GM12878 (cell line): ENCODE measurements around the gene MAD1L1. TPM values are rescaled to one million over a fixed set of nuclear protein-coding genes. Genes with fewer than 3 reads are reported as not detected.

Source experiments
- ATAC-seq: fragments of 200-7000 bp; cut with Tn5 transposase; 3 replicates; pipeline ENCODE4 v1.9.1; 2020; ENCODE audit warnings: mild to moderate bottlenecking, moderate library complexity
- BruUV-seq: library from RNA; stranded (reverse); fragments of 400-500 nt; replicated peaks from 2 replicates; lab custom pipeline; 2021; lab: Mats Ljungman, UMichigan
- CTCF ChIA-PET: fragments of 300-600 bp; sonication (Branson Sonifier 250); formaldehyde crosslinking; extraction: SDS; loops from one replicate; lab custom pipeline; 2021; ENCODE audit warnings: inconsistent platforms; lab: Yijun Ruan, JAX
- POLR2A ChIA-PET: fragments of 350-600 bp; formaldehyde crosslinking; extraction: SDS; loops from one replicate; lab custom pipeline; 2021; ENCODE audit warnings: inconsistent platforms; lab: Charles Lee
- RAD21 ChIA-PET: fragments of 300-600 bp; sonication (Branson Sonifier 250); formaldehyde crosslinking; loops from one replicate; lab custom pipeline; 2023; ENCODE audit warnings: antibody characterized with exemption; ENCODE audit not compliant: unreplicated experiment; lab: Charles Lee
- SMC1A ChIA-PET: fragments of 300-600 bp; sonication (Branson Sonifier 250); formaldehyde crosslinking; loops from one replicate; lab custom pipeline; 2023; ENCODE audit not compliant: unreplicated experiment, uncharacterized antibody; lab: Charles Lee
- DNase-seq: peaks from one replicate; pipeline ENCODE4 v3.0.0-alpha.2; 2011; ENCODE audit warnings: low read depth, low spot score
- FAIRE-seq: peaks from 3 replicates; lab custom pipeline; 2011; peaks lifted over from hg19 to GRCh38; lab: Jason Lieb, UNC
- H2AFZ ChIP-seq: 2 replicates; pipeline ENCODE4 v1.6.0; 2011; ENCODE audit warnings: low read depth, low read length, control low read depth; ENCODE audit not compliant: control insufficient read depth
- H3K27ac ChIP-seq: 2 replicates; pipeline ENCODE4 v1.5.1; 2011; ENCODE audit warnings: control low read depth; ENCODE audit not compliant: control insufficient read depth, insufficient read depth
- H3K27me3 ChIP-seq, 2 experiments: replicated peaks in 1 of 2; 2 replicates each; pipeline versions ENCODE4 v1.6.0 to v1.6.1; 2011; ENCODE audit warnings: low read length in 1 of 2; ENCODE audit not compliant: control insufficient read depth in 2 of 2, insufficient read depth in 2 of 2
- H3K36me3 ChIP-seq, 2 experiments: 2 replicates each; pipeline ENCODE4 v1.5.1; 2011; ENCODE audit warnings: low read length in 1 of 2; ENCODE audit not compliant: control insufficient read depth in 2 of 2, insufficient read depth in 2 of 2
- H3K4me1 ChIP-seq: 2 replicates; pipeline ENCODE4 v1.6.1; 2011; ENCODE audit warnings: mild to moderate bottlenecking, low read length, moderate library complexity, mixed read lengths; ENCODE audit not compliant: control insufficient read depth, insufficient read depth
- H3K4me2 ChIP-seq: 2 replicates; pipeline ENCODE4 v1.6.0; 2011; ENCODE audit warnings: control low read depth; ENCODE audit not compliant: control insufficient read depth, insufficient read depth
- H3K4me3 ChIP-seq: fragments of 200-600 bp; sonication (generic); 2 replicates; pipeline ENCODE4 v1.5.1; 2016
- H3K79me2 ChIP-seq: 2 replicates; pipeline ENCODE4 v1.6.0; 2011; ENCODE audit warnings: low read length; ENCODE audit not compliant: control insufficient read depth, insufficient read depth
- H3K9ac ChIP-seq: 2 replicates; pipeline ENCODE4 v1.8.0; 2011; ENCODE audit warnings: low read length, control low read depth, mixed read lengths; ENCODE audit not compliant: control insufficient read depth, insufficient read depth
- H3K9me3 ChIP-seq: replicated peaks from 3 replicates; pipeline ENCODE4 v1.5.1; 2011; ENCODE audit warnings: mild to moderate bottlenecking, low read length; ENCODE audit not compliant: control insufficient read depth, insufficient read depth
- H4K20me1 ChIP-seq: 2 replicates; pipeline ENCODE4 v1.6.0; 2011; ENCODE audit not compliant: control insufficient read depth, insufficient read depth
- BCL11A ChIP-seq: IDR thresholded peaks from 2 replicates; pipeline ENCODE4 v1.6.1; 2011; ENCODE audit warnings: low read depth, low read length
- BMI1 ChIP-seq: fragments of 450-650 bp; IDR thresholded peaks from 2 replicates; pipeline ENCODE4 v1.6.1; 2016; ENCODE audit warnings: mild to moderate bottlenecking, moderate library complexity, borderline replicate concordance
- CBX3 ChIP-seq: fragments of 200-600 bp; sonication (generic); IDR thresholded peaks from 2 replicates; pipeline ENCODE4 v1.6.1; 2016; ENCODE audit warnings: low read depth, borderline replicate concordance
- FOS ChIP-seq: IDR thresholded peaks from 3 replicates; pipeline ENCODE4 v1.6.1; 2011; ENCODE audit warnings: borderline replicate concordance; ENCODE audit not compliant: insufficient read length; ENCODE audit errors: extremely low read depth
- HDAC2 ChIP-seq: fragments of 200-600 bp; sonication (generic); IDR thresholded peaks from 2 replicates; pipeline ENCODE4 v1.6.1; 2017
- HDGF ChIP-seq: fragments of 450-650 bp; IDR thresholded peaks from 2 replicates; pipeline ENCODE4 v1.6.1; 2016; ENCODE audit warnings: antibody characterized with exemption
- MEF2A ChIP-seq: IDR thresholded peaks from 2 replicates; pipeline ENCODE4 v1.6.1; 2011; ENCODE audit warnings: low read depth, mild to moderate bottlenecking, low read length, moderate library complexity; ENCODE audit not compliant: insufficient read depth
- PAX8 ChIP-seq: fragments of 450-650 bp; IDR thresholded peaks from 2 replicates; pipeline ENCODE4 v1.6.1; 2017; ENCODE audit warnings: mild to moderate bottlenecking, moderate library complexity
- REST ChIP-seq: IDR thresholded peaks from 2 replicates; pipeline ENCODE4 v1.6.1; 2012; ENCODE audit warnings: mild to moderate bottlenecking, low read depth, low read length
- SMC3 ChIP-seq: IDR thresholded peaks from 2 replicates; pipeline ENCODE4 v1.6.1; 2011; ENCODE audit warnings: low read length, improper control_type of control experiment, borderline replicate concordance
- SP1 ChIP-seq: IDR thresholded peaks from one replicate; pipeline ENCODE4 v1.6.1; 2011; ENCODE audit warnings: low read depth, low read length
- TARDBP ChIP-seq: IDR thresholded peaks from 2 replicates; pipeline ENCODE4 v1.6.1; 2016; ENCODE audit warnings: borderline replicate concordance
- USF1 ChIP-seq: IDR thresholded peaks from 2 replicates; pipeline ENCODE4 v1.6.1; 2011; ENCODE audit warnings: borderline replicate concordance, low read depth, mild to moderate bottlenecking, moderate library complexity, mixed read lengths, low read length; ENCODE audit not compliant: insufficient read depth; ENCODE audit errors: extremely low read length
- WRNIP1 ChIP-seq: IDR thresholded peaks from 2 replicates; pipeline ENCODE4 v1.6.1; 2011; ENCODE audit warnings: low read depth, low read length, improper control_type of control experiment, borderline replicate concordance
- WGBS: methylation state at CpG from one replicate; pipeline ENCODE4 v1.1.6; 2016; ENCODE audit warnings: low lambda C conversion rate; ENCODE audit not compliant: insufficient replicate concordance, insufficient coverage; ENCODE audit errors: missing lambda C conversion rate; 5-methylcytosine and 5-hydroxymethylcytosine counted together
- in situ Hi-C: fragments of 300-500 bp; cut with MboI; formaldehyde crosslinking; loops from 9 replicates; pipeline ENCODE4 v1.14.3; 2018; ENCODE audit warnings: mixed read lengths
- intact Hi-C: fragments of 100-400 bp; cut with micrococcal nuclease; formaldehyde crosslinking; loops from one replicate; pipeline ENCODE4 v1.14.2; 2022; ENCODE audit not compliant: unreplicated experiment
- polyA plus RNA-seq, 11 experiments: library from polyadenylated mRNA; depleted of rRNA in 4 of 11; unstranded in 6 of 11; stranded (reverse) in 5 of 11; fragments of >200 nt; fragmentation: Nextera tagmentation in 4 of 11; fragmentation: Illumina TruSeq in 1 of 11; extraction: Ambion mirVana in 4 of 11; extraction: Trizol in 1 of 11; gene quantifications; 1 replicate in 1 of 11; 2 replicates in 10 of 11; pipeline versions ENCODE4 v1.2.1 to v1.2.3, GENCODE V29; 2011 to 2016; ENCODE audit warnings: inconsistent platforms in 2 of 11, missing spikeins in 2 of 11, low read depth in 1 of 11
- total RNA-seq, 4 experiments: library from RNA; depleted of rRNA in 3 of 4; stranded (reverse); fragments of >200 nt in 3 of 4; fragmentation: Illumina TruSeq in 1 of 4; extraction: Trizol in 1 of 4; gene quantifications; 2 replicates each; pipeline versions ENCODE4 v1.2.1 to v1.2.3, GENCODE V29; 2013 to 2021
- TF ChIP-seq, protein P1 (sequence below): fragments of 450-650 bp; IDR thresholded peaks from 2 replicates; pipeline ENCODE4 v1.6.1; 2017; ENCODE audit warnings: mild to moderate bottlenecking, moderate library complexity
- TF ChIP-seq, protein P2 (sequence below): IDR thresholded peaks from 2 replicates; pipeline ENCODE4 v1.6.1; 2012; ENCODE audit warnings: low read depth, low read length, improper control_type of control experiment

MAD1L1 gene
- total and polyA plus RNA-seq, 10 of the 15 experiments (the other 5 are each of a cell fraction or from before 2014, with no cell fraction given): 2.2 to 76.8 (median 38.3) TPM

DNA sequence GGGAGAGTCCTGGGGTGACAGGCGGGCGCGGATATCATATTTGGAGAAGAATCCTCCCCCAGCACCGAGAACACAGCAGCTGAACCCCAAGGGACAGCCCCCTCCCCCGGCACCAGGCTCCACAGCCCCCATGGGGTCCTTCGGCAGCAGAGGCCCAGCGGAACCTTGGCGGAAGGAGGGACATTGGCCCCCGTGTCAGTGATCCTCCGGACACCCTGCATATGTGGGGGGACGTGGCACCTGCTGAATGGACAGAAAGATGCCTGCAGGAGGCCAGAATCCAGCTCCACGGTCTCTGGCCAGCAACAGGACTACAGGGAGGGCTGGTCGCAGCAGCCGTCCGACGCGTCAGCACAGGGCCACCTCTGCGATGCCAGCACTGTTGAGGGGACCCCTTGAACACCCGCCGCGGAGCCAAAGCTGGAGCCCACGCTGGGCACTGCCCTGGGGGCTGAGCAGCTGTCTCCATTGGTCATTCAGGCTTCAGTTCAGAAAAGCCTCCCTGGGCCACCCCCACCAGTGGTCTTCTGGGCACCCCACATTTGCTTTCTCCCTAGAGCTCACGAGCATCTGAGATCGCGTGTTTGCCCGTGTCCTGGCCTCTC, 322.6 kb downstream of the MAD1L1 start:
- in situ Hi-C loops (no loop called here), intact Hi-C loops (no loop called here)
- ChIA-PET SMC1A (no interaction called here), RAD21 (no interaction called here), CTCF (no interaction called here), POLR2A (no interaction called here)
- WGBS: 95% methylated on average over 25 of the region's 26 CpGs
- H2AFZ ChIP-seq: no peak overlapping the region
- H3K27me3 ChIP-seq: no peaks in the 10 kb centered on the region
- BruUV-seq: no TSS peak
- DNase-seq (no peak), FAIRE-seq (no peak), ATAC-seq (no peak)
- no peak overlapping the region for H3K9ac ChIP-seq
- no peaks in the 10 kb centered on the region for H3K9me3 ChIP-seq
- peaks cover 0 to 3% of the 10 kb centered on the region in 2 experiments; a peak in 3 of 4 replicates for H3K36me3 ChIP-seq
- no peak overlapping the region for H3K4me2 ChIP-seq
- no peak overlapping the region for H3K4me3 ChIP-seq
- H3K4me1 ChIP-seq: no peaks in the 10 kb centered on the region
- no peaks in the 10 kb centered on the region for H4K20me1 ChIP-seq
- H3K79me2 ChIP-seq: no peaks in the 10 kb centered on the region
- H3K27ac ChIP-seq: no peak overlapping the region
- no peak for TF ChIP-seq REST
- no peak for TF ChIP-seq HDAC2
- TF ChIP-seq MEF2A: no peak
- no peak for TF ChIP-seq CBX3
- TF ChIP-seq TARDBP: no peak
- no peak for TF ChIP-seq BMI1
- no peak for TF ChIP-seq HDGF
- TF ChIP-seq, protein P1, sequence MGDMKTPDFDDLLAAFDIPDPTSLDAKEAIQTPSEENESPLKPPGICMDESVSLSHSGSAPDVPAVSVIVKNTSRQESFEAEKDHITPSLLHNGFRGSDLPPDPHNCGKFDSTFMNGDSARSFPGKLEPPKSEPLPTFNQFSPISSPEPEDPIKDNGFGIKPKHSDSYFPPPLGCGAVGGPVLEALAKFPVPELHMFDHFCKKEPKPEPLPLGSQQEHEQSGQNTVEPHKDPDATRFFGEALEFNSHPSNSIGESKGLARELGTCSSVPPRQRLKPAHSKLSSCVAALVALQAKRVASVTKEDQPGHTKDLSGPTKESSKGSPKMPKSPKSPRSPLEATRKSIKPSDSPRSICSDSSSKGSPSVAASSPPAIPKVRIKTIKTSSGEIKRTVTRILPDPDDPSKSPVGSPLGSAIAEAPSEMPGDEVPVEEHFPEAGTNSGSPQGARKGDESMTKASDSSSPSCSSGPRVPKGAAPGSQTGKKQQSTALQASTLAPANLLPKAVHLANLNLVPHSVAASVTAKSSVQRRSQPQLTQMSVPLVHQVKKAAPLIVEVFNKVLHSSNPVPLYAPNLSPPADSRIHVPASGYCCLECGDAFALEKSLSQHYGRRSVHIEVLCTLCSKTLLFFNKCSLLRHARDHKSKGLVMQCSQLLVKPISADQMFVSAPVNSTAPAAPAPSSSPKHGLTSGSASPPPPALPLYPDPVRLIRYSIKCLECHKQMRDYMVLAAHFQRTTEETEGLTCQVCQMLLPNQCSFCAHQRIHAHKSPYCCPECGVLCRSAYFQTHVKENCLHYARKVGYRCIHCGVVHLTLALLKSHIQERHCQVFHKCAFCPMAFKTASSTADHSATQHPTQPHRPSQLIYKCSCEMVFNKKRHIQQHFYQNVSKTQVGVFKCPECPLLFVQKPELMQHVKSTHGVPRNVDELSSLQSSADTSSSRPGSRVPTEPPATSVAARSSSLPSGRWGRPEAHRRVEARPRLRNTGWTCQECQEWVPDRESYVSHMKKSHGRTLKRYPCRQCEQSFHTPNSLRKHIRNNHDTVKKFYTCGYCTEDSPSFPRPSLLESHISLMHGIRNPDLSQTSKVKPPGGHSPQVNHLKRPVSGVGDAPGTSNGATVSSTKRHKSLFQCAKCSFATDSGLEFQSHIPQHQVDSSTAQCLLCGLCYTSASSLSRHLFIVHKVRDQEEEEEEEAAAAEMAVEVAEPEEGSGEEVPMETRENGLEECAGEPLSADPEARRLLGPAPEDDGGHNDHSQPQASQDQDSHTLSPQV: no peak
- no peak for TF ChIP-seq BCL11A
- no peak for TF ChIP-seq PAX8
- TF ChIP-seq WRNIP1: no peak
- TF ChIP-seq USF1: no peak
- no peak for TF ChIP-seq SP1
- no peak for TF ChIP-seq FOS
- TF ChIP-seq, protein P2, sequence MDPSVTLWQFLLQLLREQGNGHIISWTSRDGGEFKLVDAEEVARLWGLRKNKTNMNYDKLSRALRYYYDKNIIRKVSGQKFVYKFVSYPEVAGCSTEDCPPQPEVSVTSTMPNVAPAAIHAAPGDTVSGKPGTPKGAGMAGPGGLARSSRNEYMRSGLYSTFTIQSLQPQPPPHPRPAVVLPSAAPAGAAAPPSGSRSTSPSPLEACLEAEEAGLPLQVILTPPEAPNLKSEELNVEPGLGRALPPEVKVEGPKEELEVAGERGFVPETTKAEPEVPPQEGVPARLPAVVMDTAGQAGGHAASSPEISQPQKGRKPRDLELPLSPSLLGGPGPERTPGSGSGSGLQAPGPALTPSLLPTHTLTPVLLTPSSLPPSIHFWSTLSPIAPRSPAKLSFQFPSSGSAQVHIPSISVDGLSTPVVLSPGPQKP: no peak
- TF ChIP-seq SMC3: no peak
